A549 (cell line): Measurements from ENCODE around the gene HRK. TPM values are rescaled to one million over a fixed set of nuclear protein-coding genes. Genes with fewer than 3 reads are reported as not detected.
A peak's percentile ranks its signal among the peaks of the same experiment; 100 is the strongest.

Source experiments
- ATAC-seq, 2 experiments: fragments of 200-7000 bp in 1 of 2; fragments of >200 bp in 1 of 2; cut with Nextera tagmentation in 1 of 2; cut with Tn5 transposase in 1 of 2; 3 replicates each; pipeline versions ENCODE4 v1.8.0 to v1.9.1; 2018 to 2020; ENCODE audit warnings: mild to moderate bottlenecking in 1 of 2, moderate library complexity in 1 of 2
- CTCF ChIA-PET: fragments of 300-600 bp; sonication (Branson Sonifier 250); formaldehyde crosslinking; extraction: SDS; loops from one replicate; lab custom pipeline; 2021; ENCODE audit warnings: antibody characterized with exemption, inconsistent platforms; lab: Yijun Ruan, JAX
- POLR2A ChIA-PET: fragments of 350-600 bp; formaldehyde crosslinking; extraction: SDS; loops from one replicate; lab custom pipeline; 2021; ENCODE audit warnings: antibody characterized with exemption, inconsistent platforms; lab: Yijun Ruan, JAX
- DNase-seq, 2 experiments: peaks; one replicate each; pipeline versions ENCODE4 v3.0.0 to v3.0.0-alpha.2; 2011 to 2016; ENCODE audit warnings: low read depth in 1 of 2, low spot score in 1 of 2
- FAIRE-seq: peaks from 2 replicates; lab custom pipeline; 2011; peaks lifted over from hg19 to GRCh38; lab: Jason Lieb, UNC
- H3K27ac ChIP-seq, 2 experiments: fragments of >200 bp; sonication (Bioruptor Twin); formaldehyde crosslinking; 3 replicates each; pipeline ENCODE4 v1.5.1; 2016 to 2017
- H3K4me1 ChIP-seq: fragments of >200 bp; sonication (Bioruptor Twin); formaldehyde crosslinking; 3 replicates; pipeline ENCODE4 v1.6.1; 2016
- H3K4me2 ChIP-seq: fragments of >200 bp; sonication (Bioruptor Twin); formaldehyde crosslinking; 3 replicates; pipeline ENCODE4 v1.6.1; 2016
- H3K4me3 ChIP-seq: fragments of >200 bp; sonication (Bioruptor Twin); formaldehyde crosslinking; 3 replicates; pipeline ENCODE4 v1.5.1; 2016
- H3K9me3 ChIP-seq: fragments of >200 bp; sonication (Bioruptor Twin); formaldehyde crosslinking; 3 replicates; pipeline ENCODE4 v1.6.1; 2016
- CTCF ChIP-seq: fragments of >200 bp; sonication (Bioruptor Twin); formaldehyde crosslinking; IDR thresholded peaks from 3 replicates; pipeline ENCODE4 v1.5.1; 2016
- ELK1 ChIP-seq: fragments of 150-350 bp; IDR thresholded peaks from 2 replicates; pipeline ENCODE4 v1.6.1; 2014; ENCODE audit warnings: low read depth, mild to moderate bottlenecking, low read length
- FOXS1 ChIP-seq: fragments of 250-450 bp; sonication (Bioruptor Pico); IDR thresholded peaks from 2 replicates; pipeline ENCODE4 v1.5.0; 2020; ENCODE audit warnings: mild to moderate bottlenecking, moderate library complexity
- HES2 ChIP-seq: fragments of >200 bp; sonication (Bioruptor Twin); formaldehyde crosslinking; IDR thresholded peaks from 2 replicates; pipeline ENCODE4 v1.6.1; 2016
- HOXA7 ChIP-seq: fragments of 250-450 bp; sonication (Bioruptor Pico); IDR thresholded peaks from 2 replicates; pipeline ENCODE4 v1.5.0; 2020; ENCODE audit warnings: mild to moderate bottlenecking, moderate library complexity
- MAFK ChIP-seq: fragments of 450-650 bp; IDR thresholded peaks from 2 replicates; pipeline ENCODE4 v1.6.1; 2014; ENCODE audit not compliant: partially characterized antibody
- MAX ChIP-seq: IDR thresholded peaks from 2 replicates; pipeline ENCODE4 v1.6.1; 2012
- RCOR1 ChIP-seq: fragments of 150-350 bp; IDR thresholded peaks from 2 replicates; pipeline ENCODE4 v1.6.1; 2014; ENCODE audit warnings: antibody characterized with exemption, low read length, low read depth
- REST ChIP-seq: fragments of 200-600 bp; sonication (generic); IDR thresholded peaks from 2 replicates; pipeline ENCODE4 v1.6.1; 2016; ENCODE audit warnings: antibody characterized with exemption, mild to moderate bottlenecking, moderate library complexity
- RFX5 ChIP-seq: fragments of 450-650 bp; IDR thresholded peaks from 2 replicates; pipeline ENCODE4 v1.7.1; 2014; ENCODE audit warnings: antibody characterized with exemption, mild to moderate bottlenecking, moderate library complexity
- USF2 ChIP-seq: fragments of 450-650 bp; IDR thresholded peaks from 2 replicates; pipeline ENCODE4 v1.6.1; 2014; ENCODE audit warnings: antibody characterized with exemption
- WGBS: methylation state at CpG from one replicate; pipeline ENCODE4 v1.1.6; 2017; ENCODE audit errors: missing lambda C conversion rate; 5-methylcytosine and 5-hydroxymethylcytosine counted together
- polyA plus RNA-seq, 4 experiments: library from polyadenylated mRNA; depleted of rRNA in 3 of 4; stranded (reverse); fragments of >200 nt; fragmentation: RNase III in 1 of 4; extraction: RNeasy Plus Mini Kit Qiagen cat#74134 plus additional on column Dnase treatment in 1 of 4; gene quantifications; 2 replicates in 3 of 4; 3 replicates in 1 of 4; pipeline ENCODE4 v1.2.3, GENCODE V29; 2011 to 2017

Gene HRK
- polyA plus RNA-seq, 2 of the 4 experiments (the other 2 are of a cell fraction): 0.13 to 0.34 TPM

GRCh38 chr12:116827432-116827831, 53.8 kb downstream of the HRK start (continued):
- no peak for TF ChIP-seq REST
- TF ChIP-seq USF2: no peak
- TF ChIP-seq MAX: no peak
- TF ChIP-seq HOXA7: no peak
- no peak for TF ChIP-seq RCOR1
- TF ChIP-seq HES2: no peak
- no peak for TF ChIP-seq ELK1
- TF ChIP-seq, all 56 proteins: peak for 0

- FAIRE-seq (no peak), DNase-seq (no peak), ATAC-seq (no peak)
- 84% methylated on average over 7 of the region's 8 CpGs for WGBS
- CTCF ChIA-PET: interaction anchor here (1.1 to 4.7 kb wide), 2 partner anchors 12 to 61 kb away, joined by 4 to 22 read pairs; partner anchors contain the start of gene HRK
- Histone ChIP-seq H3K27ac (no peak overlapping the region), H3K4me3 (no peak overlapping the region), H3K4me1 (peaks cover 9% of the 10 kb centered on the region), H3K4me2 (no peak overlapping the region), H3K9me3 (0 out of 3 replicates have a peak, but pooled peaks cover 3% of the 10 kb centered on the region)
- no peak for TF ChIP-seq REST
- TF ChIP-seq FOXS1: no peak
- no peak for TF ChIP-seq MAFK
- POLR2A ChIA-PET: no interaction called here
Observed at GRCh38 chr12:116821291-116821690, 60.0 kb downstream of the HRK start.

- no peak for TF ChIP-seq CTCF
- peak; percentile 96 for TF ChIP-seq RFX5
- peak in 1 of 2 experiments; percentile 20; a peak in 3 of 6 replicates for ATAC-seq
- H3K4me3 ChIP-seq: peak overlapping the region; percentile 70; the same call in 2 of the 3 replicates
- 0 out of 3 replicates have a peak, but pooled peaks cover 3% of the 10 kb centered on the region for H3K9me3 ChIP-seq
- ChIA-PET CTCF (interaction anchor here (0.8 kb wide), 1 partner anchor 61 kb away, joined by 3 read pairs; the partner anchor contains the start of gene HRK), POLR2A (no interaction called here)
- peaks cover 9% of the 10 kb centered on the region for H3K4me1 ChIP-seq
- WGBS: 70% methylated on average over 10 of the region's 10 CpGs
- peak overlapping the region; percentile 63 for H3K4me2 ChIP-seq
- no peak for FAIRE-seq
- 0 out of 6 replicates have a peak overlapping the region, but pooled peaks of 1 of the 2 experiments have one; percentile 27 for H3K27ac ChIP-seq
- no peak for DNase-seq
Observed at GRCh38 chr12:116820064-116820656, 61.1 kb downstream of the HRK start.
